DMS79 (cell line): ENCODE measurements around the gene HDGFL3.
"Not testable (repeated sequence)": the region's sequence is repeated elsewhere in the genome, so short reads cannot be mapped to it uniquely, and the experiment has no call there.

ENCODE experiments used
- DNase-seq: peaks from one replicate; lab custom pipeline; 2025; lab: John Stamatoyannopoulos, UW

HDGFL3 gene

DNA sequence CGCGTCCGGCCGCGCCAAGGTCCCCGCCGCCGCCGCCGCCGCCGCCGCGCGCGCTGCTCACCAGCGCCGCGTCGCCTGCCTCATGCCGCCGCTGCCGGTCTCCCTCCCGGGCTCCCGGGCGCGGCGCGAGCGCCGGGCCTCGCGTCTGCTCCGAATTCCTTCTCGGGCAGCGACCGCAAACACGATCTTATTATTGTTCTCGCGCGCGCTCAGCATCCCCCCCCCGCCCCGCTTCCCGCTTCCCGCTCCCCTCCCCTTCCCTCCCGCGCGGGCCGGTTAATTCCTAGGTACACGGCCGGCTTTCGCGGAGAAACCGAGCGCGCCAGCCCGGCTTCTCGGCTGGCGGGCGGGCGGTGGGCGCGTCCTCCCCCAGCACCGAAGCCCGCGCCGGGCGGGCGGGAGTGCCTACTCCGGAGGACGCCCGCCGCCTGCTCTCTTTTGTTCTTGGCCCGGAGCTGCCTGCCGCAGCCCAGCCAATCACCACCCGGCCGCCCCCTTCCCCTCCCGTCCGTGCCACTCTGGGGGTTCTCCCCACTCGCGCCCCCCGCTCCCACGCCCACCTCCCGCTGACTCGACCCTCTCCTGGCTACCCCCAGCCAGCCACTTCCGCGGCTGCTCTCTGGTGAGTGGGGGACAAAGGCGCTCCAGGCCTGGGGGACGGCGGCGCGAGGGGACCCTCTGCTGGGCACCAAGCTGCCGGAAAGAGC lies at the start of gene HDGFL3:
TSS of gene HDGFL3 (minus strand) at position 164 of the 707 bp plus-strand sequence. CDS start 409 bp downstream, outside the sequence.
- DNase-seq = peak; percentile 12

DNA sequence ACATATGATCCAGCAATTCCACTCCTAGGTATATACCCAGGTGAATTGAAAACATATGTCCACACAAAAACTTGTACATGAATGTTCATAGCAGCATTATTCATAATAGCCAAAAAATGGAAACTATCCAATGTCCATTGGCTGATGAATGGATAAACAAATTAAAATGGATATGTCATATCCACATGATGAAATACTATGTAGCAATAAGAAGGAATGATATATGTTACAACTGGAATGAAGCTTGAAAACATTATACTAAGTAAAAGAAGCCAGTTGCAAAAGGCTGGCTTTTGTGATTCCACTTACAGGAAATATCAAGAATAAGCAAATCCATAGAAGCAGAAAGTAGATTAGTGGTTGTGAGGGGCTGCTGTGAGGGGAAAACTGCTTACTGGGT lies 43.2 kb upstream of the HDGFL3 start:
- no peak for DNase-seq

DNA sequence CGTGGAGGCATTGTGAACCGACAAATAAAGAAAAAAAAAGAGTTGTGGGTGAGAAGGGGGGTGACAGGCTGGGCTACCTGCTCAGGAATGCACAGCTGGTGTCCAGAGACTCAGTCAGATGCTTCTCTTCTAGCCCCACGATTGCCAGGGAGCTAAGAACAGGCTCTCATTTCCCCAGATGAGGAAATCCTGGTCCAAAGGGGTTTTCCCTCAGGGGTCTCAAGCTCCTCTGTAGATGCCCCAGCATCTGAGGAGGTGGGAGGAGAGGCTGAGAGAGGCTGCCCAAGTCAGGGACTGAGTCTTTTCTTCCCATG lies 41.4 kb upstream of the HDGFL3 start:
- no peak for DNase-seq

- no peak for DNase-seq
Measured at GRCh38 chr15:83248151-83249029, 40.8 kb upstream of the HDGFL3 start.

- no peak for DNase-seq
Measured at GRCh38 chr15:83243634-83244033, 36.0 kb upstream of the HDGFL3 start.

DNA sequence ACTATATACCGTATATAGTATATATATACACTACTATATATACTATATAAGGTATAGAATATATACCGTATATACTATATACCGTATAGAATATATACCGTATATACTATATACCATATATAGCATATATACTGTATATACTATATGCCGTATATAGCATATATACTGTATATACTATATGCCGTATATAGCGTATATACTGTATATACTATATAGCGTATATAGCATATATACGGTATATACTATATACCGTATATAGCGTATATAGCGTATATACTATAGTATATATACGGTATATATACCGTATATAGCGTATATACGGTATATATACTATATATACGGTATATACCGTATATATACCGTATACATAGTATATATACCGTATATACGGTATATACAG lies 22.6 kb upstream of the HDGFL3 start:
- DNase-seq = no peak

- DNase-seq = no peak
Measured at GRCh38 chr15:83225449-83225848, 17.8 kb upstream of the HDGFL3 start.

- not testable (repeated sequence) for DNase-seq
Measured at GRCh38 chr15:83221781-83222180, 14.2 kb upstream of the HDGFL3 start.

DNA sequence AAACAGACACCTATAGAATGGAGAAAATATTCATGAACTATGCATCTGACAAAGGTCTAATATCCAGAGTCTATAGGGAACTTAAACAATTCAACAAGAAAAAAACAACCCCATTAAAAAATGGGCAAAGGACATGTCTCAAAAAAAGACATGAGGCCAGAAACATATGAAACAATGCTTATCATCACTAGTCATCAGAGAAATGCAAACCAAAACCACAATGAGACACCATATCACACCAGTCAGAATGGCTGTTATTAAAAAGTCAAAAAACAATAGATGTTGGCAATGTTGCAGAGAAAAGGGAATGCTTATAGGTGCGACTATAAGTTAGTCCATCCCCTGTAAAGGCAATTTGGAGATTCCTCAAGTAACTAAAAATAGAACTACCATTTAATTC lies 11.4 kb upstream of the HDGFL3 start:
- DNase-seq = no peak

GRCh38 chr15:83215306-83215705 lies 7.7 kb upstream of the HDGFL3 start:
- no peak for DNase-seq

DNA sequence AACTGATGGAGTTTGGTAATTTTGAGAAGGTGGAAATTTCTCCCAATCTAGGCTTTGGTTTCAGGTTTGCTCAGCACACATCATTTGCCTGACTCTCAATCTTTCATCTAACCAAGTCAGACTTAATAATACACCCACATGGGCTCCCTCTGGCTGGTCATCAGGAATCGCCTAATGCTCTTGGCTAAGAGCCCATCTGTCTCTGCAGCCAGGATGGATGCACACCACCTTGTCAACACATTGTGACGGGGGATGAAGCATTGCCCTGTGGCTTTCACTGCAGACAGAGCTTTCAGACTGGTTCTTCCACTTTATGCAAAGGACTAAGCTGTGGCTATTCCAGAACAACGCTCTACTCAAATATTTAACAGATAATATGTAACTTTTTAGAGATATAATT lies 3.0 kb upstream of the HDGFL3 start:
- DNase-seq = no peak

- no peak for DNase-seq
Measured at GRCh38 chr15:83209333-83209732, 1.7 kb upstream of the HDGFL3 start.

- no peak for DNase-seq
Measured at GRCh38 chr15:83208367-83208661, 691 bp upstream of the HDGFL3 start.

- peak; percentile 19 for DNase-seq
Measured at GRCh38 chr15:83207009-83207659, 489 bp downstream of the HDGFL3 start.

DNA sequence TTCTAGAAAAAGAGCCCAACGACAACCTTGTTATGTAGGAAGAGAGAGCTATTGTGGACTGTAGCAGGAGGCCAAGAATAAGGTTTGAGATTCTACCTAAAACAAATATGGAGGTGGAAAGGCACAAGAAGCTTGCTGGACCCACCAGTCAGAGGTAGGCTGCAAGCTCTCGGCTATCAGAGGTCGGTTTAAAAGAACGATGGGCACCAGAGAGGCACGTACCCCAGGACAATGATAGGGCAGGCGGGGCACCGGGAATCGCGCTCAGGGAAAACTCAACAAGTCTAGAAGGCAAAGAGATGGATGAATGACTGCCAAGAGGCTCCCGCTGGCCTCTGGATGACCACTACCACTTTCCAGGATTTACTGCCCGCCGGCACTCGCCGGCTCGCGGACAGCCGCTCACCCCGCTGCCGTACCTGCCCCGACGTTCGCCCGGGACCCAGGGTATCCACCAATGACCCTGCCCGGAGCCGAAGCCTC lies 1.1 kb downstream of the HDGFL3 start:
- DNase-seq = no peak

- no peak for DNase-seq
Measured at GRCh38 chr15:83205725-83206324, 1.8 kb downstream of the HDGFL3 start.

GRCh38 chr15:83204697-83205096 lies 2.9 kb downstream of the HDGFL3 start:
- no peak for DNase-seq

GRCh38 chr15:83203543-83203942 lies 4.1 kb downstream of the HDGFL3 start:
- DNase-seq = no peak

- no peak for DNase-seq
Measured at GRCh38 chr15:83200589-83200988, 7.0 kb downstream of the HDGFL3 start.

GRCh38 chr15:83200162-83200561 lies 7.5 kb downstream of the HDGFL3 start:
- no peak for DNase-seq

- DNase-seq = no peak
Measured at GRCh38 chr15:83199288-83199687, 8.3 kb downstream of the HDGFL3 start.

- no peak for DNase-seq
Measured at GRCh38 chr15:83198476-83198875, 9.1 kb downstream of the HDGFL3 start.

GRCh38 chr15:83194528-83194927 lies 13.1 kb downstream of the HDGFL3 start:
- no peak for DNase-seq
